ENCODE results near the gene GNS. TPM values are rescaled to one million over a fixed set of nuclear protein-coding genes. Genes with fewer than 3 reads are reported as not detected.
A peak's percentile ranks its signal among the peaks of the same experiment; 100 is the strongest.

The GNS gene
- total and polyA plus RNA-seq, 2 of the 13 experiments (the other 11 are each of a cell fraction or from before 2014, with no cell fraction given), result 49.8 to 51.0 TPM

DNA sequence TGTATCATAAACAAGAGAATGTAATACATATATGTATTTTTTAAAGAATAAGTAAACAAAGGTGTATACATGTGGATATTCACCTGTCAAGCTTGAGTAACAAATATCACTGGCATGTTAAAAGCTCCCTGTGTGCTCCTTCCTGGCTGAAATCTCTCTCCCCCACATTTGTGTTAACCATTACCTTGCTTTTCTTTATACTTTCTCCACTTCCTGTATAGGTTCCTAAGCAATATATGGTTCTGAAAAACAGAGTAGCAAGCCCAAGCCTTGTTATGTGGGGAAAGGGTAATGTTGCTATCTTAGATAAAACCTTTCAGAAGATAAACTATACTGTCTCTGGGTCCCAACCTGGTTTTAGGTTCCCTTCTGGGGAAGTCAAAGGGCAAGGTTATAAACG lies 32.9 kb upstream of the GNS start:
- no peaks in the 10 kb centered on the region for H3K79me2 ChIP-seq (ENCODE audit: insufficient read depth, low read length)
- no TSS peak for BruUV-seq (replicated peaks)
- no peak overlapping the region for H3K9ac ChIP-seq (ENCODE audit: insufficient read depth, low read depth, low read length)
- no peaks in the 10 kb centered on the region for H4K20me1 ChIP-seq (ENCODE audit: insufficient read depth, low read length)
- DNase-seq (ENCODE audit: low spot score), result no peak
- no peak overlapping the region for H3K27ac ChIP-seq (ENCODE audit: extremely low read length, insufficient read depth, low read length)
- intact Hi-C loops (cut with micrococcal nuclease; ENCODE audit: unreplicated experiment), result no loop called here
- no peaks in the 10 kb centered on the region for H3K9me3 ChIP-seq (ENCODE audit: low read length)
- H3K4me3 ChIP-seq (replicated peaks in 1 of 3; ENCODE audit: insufficient read depth in 1 of 3, low read depth in 2 of 3, low read length in 3 of 3), result no peak overlapping the region
- WGBS (ENCODE audit: low lambda C conversion rate), result 7% methylated on average over 1 of the region's 1 CpG
- ChIA-PET CTCF (ENCODE audit: low intra/inter-chr PET ratio, low total read pairs) (no interaction called here), POLR2A (no interaction called here)
- no peaks in the 10 kb centered on the region for H3K36me3 ChIP-seq (replicated peaks in 1 of 2; ENCODE audit: control insufficient read depth in 1 of 2, insufficient read depth in 2 of 2, low read length in 2 of 2)
- H2AFZ ChIP-seq (ENCODE audit: low read length), result no peak overlapping the region
- H3K4me1 ChIP-seq (ENCODE audit: insufficient read depth, low read length), result peaks cover 33% of the 10 kb centered on the region
- TF ChIP-seq, protein P1, sequence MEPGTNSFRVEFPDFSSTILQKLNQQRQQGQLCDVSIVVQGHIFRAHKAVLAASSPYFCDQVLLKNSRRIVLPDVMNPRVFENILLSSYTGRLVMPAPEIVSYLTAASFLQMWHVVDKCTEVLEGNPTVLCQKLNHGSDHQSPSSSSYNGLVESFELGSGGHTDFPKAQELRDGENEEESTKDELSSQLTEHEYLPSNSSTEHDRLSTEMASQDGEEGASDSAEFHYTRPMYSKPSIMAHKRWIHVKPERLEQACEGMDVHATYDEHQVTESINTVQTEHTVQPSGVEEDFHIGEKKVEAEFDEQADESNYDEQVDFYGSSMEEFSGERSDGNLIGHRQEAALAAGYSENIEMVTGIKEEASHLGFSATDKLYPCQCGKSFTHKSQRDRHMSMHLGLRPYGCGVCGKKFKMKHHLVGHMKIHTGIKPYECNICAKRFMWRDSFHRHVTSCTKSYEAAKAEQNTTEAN (CRISPR knock-in tag; conservative IDR thresholded peaks at IDR 0.05), result no peak
- TF ChIP-seq ZNF652 (CRISPR knock-in tag; IDR thresholded peaks at IDR 0.05; ENCODE audit: borderline replicate concordance, low read depth), result 0 out of 2 replicates have a peak, but pooled peaks have one; percentile 16
- H3K4me2 ChIP-seq (ENCODE audit: low read depth, low read length), result no peak overlapping the region
- no peak for ATAC-seq
- H3K27me3 ChIP-seq (ENCODE audit: control insufficient read depth in 1 of 2, insufficient read depth in 2 of 2, low read length in 2 of 2), result no peaks in the 10 kb centered on the region
- no peak for FAIRE-seq
- in situ Hi-C loops (cut with HindIII; ENCODE audit: extremely low pct_ligation_motif_present, low pct_unique_long_range_greater_than_20kb), result no loop called here

DNA sequence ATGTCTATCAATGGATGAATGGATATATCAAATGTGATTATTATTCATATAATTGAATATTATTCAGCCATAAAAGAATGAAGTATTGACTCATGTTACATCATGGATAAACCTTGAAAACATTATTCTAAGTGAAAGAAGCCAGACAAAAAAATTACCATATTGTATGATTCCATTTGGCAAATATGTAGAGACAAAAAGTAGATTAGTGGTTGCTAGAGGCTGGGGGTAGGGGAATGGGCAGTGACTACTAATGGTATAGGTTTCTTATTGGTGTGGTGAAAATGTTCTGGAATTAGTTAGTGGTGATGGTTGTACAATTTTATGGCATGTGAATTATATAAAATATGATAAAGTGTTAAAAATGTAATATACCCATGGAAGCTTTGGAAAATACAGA lies 31.8 kb upstream of the GNS start:
- intact Hi-C loops (cut with micrococcal nuclease; ENCODE audit: unreplicated experiment) (no loop called here), in situ Hi-C loops (cut with HindIII; ENCODE audit: extremely low pct_ligation_motif_present, low pct_unique_long_range_greater_than_20kb) (no loop called here)
- Histone ChIP-seq H3K4me1 (ENCODE audit: insufficient read depth, low read length) (peaks cover 22% of the 10 kb centered on the region), H2AFZ (ENCODE audit: low read length) (no peak overlapping the region), H3K4me3 (replicated peaks in 1 of 3; ENCODE audit: insufficient read depth in 1 of 3, low read depth in 2 of 3, low read length in 3 of 3) (no peak overlapping the region), H3K79me2 (ENCODE audit: insufficient read depth, low read length) (no peaks in the 10 kb centered on the region), H3K9ac (ENCODE audit: insufficient read depth, low read depth, low read length) (no peak overlapping the region), H3K9me3 (ENCODE audit: low read length) (no peaks in the 10 kb centered on the region), H4K20me1 (ENCODE audit: insufficient read depth, low read length) (no peaks in the 10 kb centered on the region), H3K36me3 (replicated peaks in 1 of 2; ENCODE audit: control insufficient read depth in 1 of 2, insufficient read depth in 2 of 2, low read length in 2 of 2) (no peaks in the 10 kb centered on the region), H3K4me2 (ENCODE audit: low read depth, low read length) (no peak overlapping the region), H3K27ac (ENCODE audit: extremely low read length, insufficient read depth, low read length) (no peak overlapping the region), H3K27me3 (ENCODE audit: control insufficient read depth in 1 of 2, insufficient read depth in 2 of 2, low read length in 2 of 2) (no peaks in the 10 kb centered on the region)
- DNase-seq (ENCODE audit: low spot score) (no peak), ATAC-seq (no peak), FAIRE-seq (no peak)
- ChIA-PET CTCF (ENCODE audit: low intra/inter-chr PET ratio, low total read pairs) (no interaction called here), POLR2A (no interaction called here)
- BruUV-seq (replicated peaks), result no TSS peak
- TF ChIP-seq CBX1 (IDR thresholded peaks at IDR 0.05; ENCODE audit: low read depth) (no peak), ZNF788 (CRISPR knock-in tag; IDR thresholded peaks at IDR 0.05; ENCODE audit: borderline replicate concordance) (no peak), ZNF367 (CRISPR knock-in tag; IDR thresholded peaks at IDR 0.05; ENCODE audit: borderline replicate concordance) (no peak), ZNF432 (CRISPR knock-in tag; IDR thresholded peaks at IDR 0.05; ENCODE audit: borderline replicate concordance) (no peak), ARNT2 (CRISPR knock-in tag; IDR thresholded peaks at IDR 0.05; ENCODE audit: low read depth) (no peak), NFYB (CRISPR knock-in tag; IDR thresholded peaks at IDR 0.05) (no peak), RFX1 (IDR thresholded peaks at IDR 0.05) (no peak), ZNF549 (CRISPR knock-in tag; IDR thresholded peaks at IDR 0.05) (no peak), ZFAT (CRISPR knock-in tag; conservative IDR thresholded peaks at IDR 0.05) (no peak), ZNF782 (CRISPR knock-in tag; IDR thresholded peaks at IDR 0.05; ENCODE audit: borderline replicate concordance) (no peak), TBP (CRISPR knock-in tag; IDR thresholded peaks at IDR 0.05) (no peak), IKZF1 (IDR thresholded peaks at IDR 0.05) (no peak)
- TF ChIP-seq, protein P2, sequence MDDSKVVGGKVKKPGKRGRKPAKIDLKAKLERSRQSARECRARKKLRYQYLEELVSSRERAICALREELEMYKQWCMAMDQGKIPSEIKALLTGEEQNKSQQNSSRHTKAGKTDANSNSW (CRISPR knock-in tag; IDR thresholded peaks at IDR 0.05; ENCODE audit: borderline replicate concordance), result no peak
- TF ChIP-seq, protein P3, sequence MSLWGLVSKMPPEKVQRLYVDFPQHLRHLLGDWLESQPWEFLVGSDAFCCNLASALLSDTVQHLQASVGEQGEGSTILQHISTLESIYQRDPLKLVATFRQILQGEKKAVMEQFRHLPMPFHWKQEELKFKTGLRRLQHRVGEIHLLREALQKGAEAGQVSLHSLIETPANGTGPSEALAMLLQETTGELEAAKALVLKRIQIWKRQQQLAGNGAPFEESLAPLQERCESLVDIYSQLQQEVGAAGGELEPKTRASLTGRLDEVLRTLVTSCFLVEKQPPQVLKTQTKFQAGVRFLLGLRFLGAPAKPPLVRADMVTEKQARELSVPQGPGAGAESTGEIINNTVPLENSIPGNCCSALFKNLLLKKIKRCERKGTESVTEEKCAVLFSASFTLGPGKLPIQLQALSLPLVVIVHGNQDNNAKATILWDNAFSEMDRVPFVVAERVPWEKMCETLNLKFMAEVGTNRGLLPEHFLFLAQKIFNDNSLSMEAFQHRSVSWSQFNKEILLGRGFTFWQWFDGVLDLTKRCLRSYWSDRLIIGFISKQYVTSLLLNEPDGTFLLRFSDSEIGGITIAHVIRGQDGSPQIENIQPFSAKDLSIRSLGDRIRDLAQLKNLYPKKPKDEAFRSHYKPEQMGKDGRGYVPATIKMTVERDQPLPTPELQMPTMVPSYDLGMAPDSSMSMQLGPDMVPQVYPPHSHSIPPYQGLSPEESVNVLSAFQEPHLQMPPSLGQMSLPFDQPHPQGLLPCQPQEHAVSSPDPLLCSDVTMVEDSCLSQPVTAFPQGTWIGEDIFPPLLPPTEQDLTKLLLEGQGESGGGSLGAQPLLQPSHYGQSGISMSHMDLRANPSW (CRISPR knock-in tag; IDR thresholded peaks at IDR 0.05; ENCODE audit: borderline replicate concordance), result no peak

Measured in HepG2 (cell line).